Mucosa of descending colon (tissue), 3 donors: ENCODE data around the gene AMBRA1. TPM values are rescaled to one million over a fixed set of nuclear protein-coding genes. Genes with fewer than 3 reads are reported as not detected.

ENCODE experiments used
- ATAC-seq: fragments of 200-7000 bp; cut with Tn5 transposase; one replicate; pipeline ENCODE4 v1.9.1; 2020; ENCODE audit warnings: mild to moderate bottlenecking, moderate library complexity
- DNase-seq, 3 donors: peaks; one replicate each; pipeline ENCODE4 v3.0.0-alpha.2; 2020
- H3K36me3 ChIP-seq: fragments of 200-600 bp; one replicate; pipeline ENCODE4 v1.8.0; 2021; ENCODE audit warnings: low read depth, mild to moderate bottlenecking
- H3K4me1 ChIP-seq: fragments of 200-600 bp; one replicate; pipeline ENCODE4 v1.8.0; 2021; ENCODE audit warnings: low read depth, mild to moderate bottlenecking
- H3K4me3 ChIP-seq: fragments of 200-600 bp; one replicate; pipeline ENCODE4 v1.8.0; 2021; ENCODE audit warnings: mild to moderate bottlenecking
- H3K9me3 ChIP-seq: fragments of 200-600 bp; one replicate; pipeline ENCODE4 v1.8.0; 2021; ENCODE audit warnings: mild to moderate bottlenecking
- CTCF ChIP-seq: fragments of 200-600 bp; IDR thresholded peaks from one replicate; pipeline ENCODE4 v1.8.0; 2022; ENCODE audit warnings: antibody characterized with exemption, mild to moderate bottlenecking
- intact Hi-C, 2 donors: fragments of 100-400 bp; cut with DNase I in 1 of 2; cut with micrococcal nuclease in 1 of 2; formaldehyde crosslinking; loops; one replicate each; pipeline versions ENCODE4 v1.11.0 to v1.11.1; 2022; cut with DNase I, micrococcal nuclease
- total RNA-seq, 3 donors: library from RNA; stranded (reverse); fragmentation: NEBNext Ultra II Directional in 2 of 3; extraction: Animal tissue kit (Norgen Biotek cat#: 25700) in 2 of 3; gene quantifications; one replicate each; pipeline versions ENCODE4 v1.2.1 to v1.2.4, GENCODE V29; 2021 to 2023
- donor health status: DM: no; HTN: no; CAD: no; lungs with moderate emphysema.
- donor health status: DM: no; HTN: no; CAD: no.
- donor health status: DM: no; HTN: yes; CAD: no.

AMBRA1 gene
- total RNA-seq, 3 donors from 2014 or later = 42.0 to 46.7 (median 45.2) TPM

DNA sequence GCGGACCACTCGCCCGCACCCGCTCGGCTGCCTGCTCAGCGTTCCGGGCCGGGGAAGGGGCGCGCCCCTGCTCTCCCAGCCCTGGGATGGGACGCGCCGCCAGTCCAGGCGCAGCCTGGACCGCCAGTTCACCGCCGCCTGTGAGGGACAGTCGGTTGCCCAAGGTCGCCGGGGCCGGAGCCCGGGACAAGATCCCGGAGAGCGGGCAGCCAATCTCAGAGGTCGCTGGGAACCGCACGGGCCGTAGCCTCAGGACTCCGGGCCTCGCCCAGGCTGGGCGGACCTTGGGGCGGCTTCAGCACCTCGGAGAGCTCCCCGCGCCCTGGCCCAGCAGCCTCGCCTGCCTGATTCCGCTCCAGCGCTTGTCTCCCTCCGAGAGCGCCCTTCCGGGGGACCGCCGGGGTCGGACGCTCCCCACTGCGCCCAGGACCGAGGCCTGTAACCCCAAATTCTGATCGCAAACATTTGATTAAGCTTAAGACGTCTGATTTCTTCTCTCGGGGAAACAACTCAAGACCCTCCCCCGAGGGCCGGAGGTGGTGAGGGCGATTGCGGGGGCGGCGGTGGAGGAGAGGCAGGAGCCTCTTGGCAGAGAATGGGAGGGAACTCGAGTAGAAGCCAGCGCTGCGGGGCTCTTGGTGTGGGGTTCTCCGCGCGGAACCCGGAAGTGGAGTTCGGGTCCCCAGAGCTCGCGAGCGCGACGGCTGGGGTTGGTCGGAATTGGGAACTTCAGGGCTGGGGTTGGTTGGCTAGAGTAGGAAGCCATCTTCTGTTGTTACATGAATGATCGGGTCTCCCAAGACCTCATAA lies 201.2 kb downstream of the AMBRA1 start:
- intact Hi-C loops = loop anchor here in 1 of 2 donors (5.0 kb wide), 1 partner anchor 145 kb away; no protein-coding TSS in a partner anchor

DNA sequence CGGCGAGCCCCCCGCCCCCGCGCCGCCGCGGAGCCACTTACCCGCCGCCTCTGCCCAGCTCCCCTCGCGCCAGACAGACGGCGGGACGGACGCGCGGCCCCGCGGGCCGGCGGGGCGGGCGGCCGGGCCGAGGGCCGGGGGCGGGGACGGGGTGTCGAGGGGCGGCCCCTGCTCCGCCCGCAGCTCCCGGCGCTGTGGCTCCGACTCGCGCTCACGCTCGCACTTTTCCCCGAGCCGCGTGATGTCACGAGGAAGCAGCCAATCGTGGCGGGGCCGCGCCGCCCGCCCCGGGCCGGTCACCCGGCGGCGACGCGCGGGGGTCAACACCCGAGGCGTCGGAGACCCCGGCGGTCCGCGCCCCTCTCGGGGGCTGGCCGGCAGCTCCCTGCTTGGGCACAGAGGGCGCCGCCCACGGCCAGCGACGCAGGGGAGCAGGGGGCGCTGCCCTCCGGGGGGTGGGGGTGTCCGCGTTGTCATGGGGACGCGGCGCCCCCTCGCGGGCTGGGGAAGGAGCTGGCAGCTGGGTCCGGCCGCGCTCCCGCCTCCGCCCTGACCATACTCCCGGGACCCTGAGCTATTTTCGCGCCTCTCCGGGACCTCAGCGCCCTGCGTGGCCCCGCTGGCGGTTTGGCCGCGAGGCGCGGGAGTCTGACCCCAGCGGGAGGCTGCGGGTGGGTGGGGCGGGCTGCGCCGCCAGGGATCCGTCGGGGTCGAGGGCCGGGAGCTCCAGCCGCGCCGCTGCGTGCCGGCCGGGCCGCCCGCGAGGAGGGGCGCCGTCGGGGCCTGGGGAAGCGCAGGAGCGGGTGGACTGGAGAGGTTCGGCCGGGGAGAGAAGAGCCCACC lies 202.0 kb downstream of the AMBRA1 start, which contains the start of gene CHRM4:
TSS of gene CHRM4 (minus strand) at position 199 of the 843 bp plus-strand sequence. CDS start 5,219 bp downstream, outside the sequence.
- Histone ChIP-seq H3K4me1 (peaks cover 42% of the 10 kb centered on the region), H3K36me3 (no peaks in the 10 kb centered on the region), H3K9me3 (no peaks in the 10 kb centered on the region), H3K4me3 (no peak within 1 kb of the TSS)
- peak; percentile 30 for ATAC-seq
- no peak for TF ChIP-seq CTCF
- DNase-seq = peak in 2 of 3 donors; percentile 53 to 55
- intact Hi-C loops = loop anchor here in 1 of 2 donors (5.0 kb wide), 1 partner anchor 146 kb away; no protein-coding TSS in a partner anchor

More for the DNA sequence above, 201.2 kb downstream of the AMBRA1 start:
- Histone ChIP-seq H3K4me3 (no peak overlapping the region), H3K9me3 (no peaks in the 10 kb centered on the region), H3K36me3 (no peaks in the 10 kb centered on the region), H3K4me1 (peaks cover 40% of the 10 kb centered on the region)
- ATAC-seq = peak; percentile 88
- no peak for TF ChIP-seq CTCF
- DNase-seq = peak; percentile 86 to 92 (median 88)

GRCh38 chr11:46391186-46391577 lies 202.6 kb downstream of the AMBRA1 start:
- no peak for DNase-seq
- Histone ChIP-seq H3K36me3 (no peaks in the 10 kb centered on the region), H3K4me3 (no peak overlapping the region), H3K4me1 (peaks cover 42% of the 10 kb centered on the region), H3K9me3 (no peaks in the 10 kb centered on the region)
- ATAC-seq = no peak
- intact Hi-C loops = loop anchor here in 1 of 2 donors (5.0 kb wide), 1 partner anchor 146 kb away; no protein-coding TSS in a partner anchor
- no peak for TF ChIP-seq CTCF

DNA sequence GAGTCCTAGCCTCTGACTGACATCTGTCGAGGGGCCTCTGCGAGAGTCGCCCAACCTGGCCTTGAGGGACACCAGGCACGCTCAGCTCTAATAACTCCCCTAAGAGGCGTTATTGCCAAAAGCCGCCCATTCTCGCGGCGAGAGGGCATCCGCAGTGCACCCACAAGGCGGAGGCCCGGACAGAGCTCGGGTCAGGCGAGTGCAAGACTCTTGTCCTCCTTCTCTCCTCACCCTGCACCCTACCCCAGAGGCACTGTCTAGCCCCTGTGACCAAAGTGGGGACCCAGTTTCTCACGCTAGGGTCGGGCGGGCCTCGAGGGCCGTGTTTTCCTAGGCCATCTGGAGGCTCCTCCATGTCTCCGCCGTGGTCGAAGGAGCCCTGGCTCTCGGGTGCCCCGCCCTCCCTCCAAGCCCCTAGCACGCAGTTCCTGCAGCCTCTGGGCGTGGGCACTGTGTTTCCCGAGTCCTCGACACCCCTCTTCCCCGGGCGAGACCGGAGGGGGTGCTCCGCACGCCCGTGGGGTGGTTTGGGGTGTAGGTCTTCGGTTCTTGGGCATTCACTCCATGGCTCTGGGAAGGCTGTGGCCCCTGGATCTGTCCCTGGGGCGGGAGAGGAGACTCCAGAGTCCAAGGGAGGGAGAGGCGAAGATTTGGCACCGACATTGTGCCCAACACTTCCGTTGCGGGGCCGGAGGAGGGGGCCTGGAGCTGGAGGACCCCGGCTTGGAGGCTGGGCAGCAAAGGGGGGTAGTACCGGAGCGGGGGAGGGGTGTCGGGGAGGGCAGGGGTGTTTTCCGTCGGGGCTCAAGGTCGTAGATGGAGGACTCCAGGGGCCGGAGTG lies 203.3 kb downstream of the AMBRA1 start:
- no peak for ATAC-seq
- Histone ChIP-seq H3K9me3 (no peaks in the 10 kb centered on the region), H3K36me3 (no peaks in the 10 kb centered on the region), H3K4me1 (peaks cover 42% of the 10 kb centered on the region), H3K4me3 (no peak overlapping the region)
- TF ChIP-seq CTCF = no peak
- DNase-seq = peak in 1 of 3 donors; percentile 50
- intact Hi-C loops = loop anchor here in 1 of 2 donors (5.0 kb wide), 1 partner anchor 147 kb away; no protein-coding TSS in a partner anchor
